Glomerular endothelial cell (primary cell): ENCODE results near the gene OLAH. TPM values are rescaled to one million over a fixed set of nuclear protein-coding genes. Genes with fewer than 3 reads are reported as not detected.

Experiments
- DNase-seq: peaks from one replicate; pipeline ENCODE4 v3.0.0-alpha.2; 2011; ENCODE audit warnings: low read depth, low spot score; ENCODE audit errors: extremely low read depth
- total RNA-seq: library from RNA; depleted of rRNA; stranded (reverse); fragments of >200 nt; gene quantifications from 2 replicates; pipeline ENCODE4 v1.2.3, GENCODE V29; 2015

OLAH gene
- total RNA-seq, 1 donor from 2014 or later, result 0.35 TPM

- no peak for DNase-seq
These were observed 78.8 kb downstream of the OLAH start for GRCh38 chr10:15122477-15123030.

Other genes starting within 250 kb of the OLAH start
- 5.8 TPM in 1 of 2 replicates, not detected in the other for gene CDNF, start 205.9 kb upstream of the OLAH start, total RNA-seq
- gene HSPA14, start 205.6 kb upstream of the OLAH start, total RNA-seq, result 8.0 and 10.3 TPM in 2 replicates
- gene MSANTD7, start 205.6 kb upstream of the OLAH start, total RNA-seq, result 10.5 and 13.8 TPM in 2 replicates
- gene SUV39H2, start 165.1 kb upstream of the OLAH start, total RNA-seq, result 6.2 and 9.8 TPM in 2 replicates
- gene DCLRE1C, start 89.8 kb upstream of the OLAH start, total RNA-seq, result 6.9 and 8.8 TPM in 2 replicates
- gene MEIG1, start 84.6 kb upstream of the OLAH start, total RNA-seq, result not detected in 2 replicates
- gene ACBD7, start 44.8 kb downstream of the OLAH start, total RNA-seq, result 1.4 TPM in 1 of 2 replicates, not detected in the other
- 5.7 and 14.9 TPM in 2 replicates for gene RPP38, start 53.4 kb downstream of the OLAH start, total RNA-seq
- 133 and 158 TPM in 2 replicates for gene NMT2, start 124.8 kb downstream of the OLAH start, total RNA-seq